HG03159 (cell line): Measurements from ENCODE around the gene DPP4.
"Not testable (repeated sequence)": the region's sequence is repeated elsewhere in the genome, so short reads cannot be mapped to it uniquely, and the experiment has no call there.

Experiments used
- ATAC-seq: cut with Tn5 transposase; IDR thresholded peaks from one replicate; pipeline ENCODE4 v1.9.1; 2021; ENCODE audit warnings: mild to moderate bottlenecking, moderate library complexity; ENCODE audit not compliant: unreplicated experiment

Gene DPP4

GRCh38 chr2:162060532-162060931 lies 13.5 kb downstream of the DPP4 start:
- ATAC-seq: no peak

GRCh38 chr2:162058973-162059668 lies 14.9 kb downstream of the DPP4 start:
- peak; percentile 81 for ATAC-seq

GRCh38 chr2:162057426-162057825 lies 16.6 kb downstream of the DPP4 start:
- no peak for ATAC-seq

GRCh38 chr2:162056796-162057399 lies 17.1 kb downstream of the DPP4 start:
- no peak for ATAC-seq

GRCh38 chr2:162053808-162054155 lies 20.2 kb downstream of the DPP4 start:
- no peak for ATAC-seq

- no peak for ATAC-seq
Observed at GRCh38 chr2:162053066-162053807, 20.8 kb downstream of the DPP4 start.

- ATAC-seq: no peak
Observed at GRCh38 chr2:162050513-162050961, 23.5 kb downstream of the DPP4 start.

GRCh38 chr2:162049089-162049488 lies 24.9 kb downstream of the DPP4 start:
- ATAC-seq: not testable (repeated sequence)

GRCh38 chr2:162044586-162044985 lies 29.4 kb downstream of the DPP4 start:
- ATAC-seq: no peak

GRCh38 chr2:162043132-162043531 lies 30.9 kb downstream of the DPP4 start:
- no peak for ATAC-seq

GRCh38 chr2:162041485-162041884 lies 32.5 kb downstream of the DPP4 start:
- ATAC-seq: no peak

GRCh38 chr2:162038725-162039124 lies 35.3 kb downstream of the DPP4 start:
- no peak for ATAC-seq

GRCh38 chr2:162037886-162038285 lies 36.1 kb downstream of the DPP4 start:
- ATAC-seq: no peak

- no peak for ATAC-seq
Observed at GRCh38 chr2:162037028-162037795, 36.8 kb downstream of the DPP4 start.

GRCh38 chr2:162035981-162036380 lies 38.0 kb downstream of the DPP4 start:
- no peak for ATAC-seq

GRCh38 chr2:162030363-162031190 lies 43.4 kb downstream of the DPP4 start:
- no peak for ATAC-seq

GRCh38 chr2:162029287-162029901 lies 44.6 kb downstream of the DPP4 start:
- no peak for ATAC-seq

GRCh38 chr2:162028511-162028910 lies 45.5 kb downstream of the DPP4 start:
- ATAC-seq: no peak

GRCh38 chr2:162025121-162025911 lies 48.7 kb downstream of the DPP4 start:
- ATAC-seq: no peak
